ENCODE measurements around the gene CPVL. TPM values are rescaled to one million over a fixed set of nuclear protein-coding genes. Genes with fewer than 3 reads are reported as not detected.

CPVL gene
- total and polyA plus RNA-seq, 10 donors = 18.7 to 259 (median 130) TPM

- WGBS, 5 donors = 66 to 88% (median 78%) methylated on average over 2 of the region's 2 CpGs
- intact Hi-C loops (cut with DNase I; ENCODE audit: low total_unique reads) = no loop called here
- H3K4me1 ChIP-seq = peaks cover 0 to 26% (median 12%) of the 10 kb centered on the region in 6 donors
- no peaks in the 10 kb centered on the region for H3K36me3 ChIP-seq
- TF ChIP-seq CTCF (IDR thresholded peaks at IDR 0.05 in 8 of 11, conservative IDR thresholded peaks at IDR 0.05 in 3 of 11) = no peak
- TF ChIP-seq POLR2AphosphoS5 (IDR thresholded peaks at IDR 0.05) = no peak
- no peak for TF ChIP-seq POLR2A (IDR thresholded peaks at IDR 0.05)
- H3K27ac ChIP-seq = no peak overlapping the region
- no peak overlapping the region for H3K4me3 ChIP-seq
- peaks cover 0 to 17% (median 5%) of the 10 kb centered on the region in 7 donors for H3K27me3 ChIP-seq (replicated peaks in 1 of 7)
- H3K9me3 ChIP-seq = no peaks in the 10 kb centered on the region
- no peak for DNase-seq
These were observed 4.5 kb upstream of the CPVL start for GRCh38 chr7:29150856-29151255.

GRCh38 chr7:29149036-29149435, 2.7 kb upstream of the CPVL start:
- 80 to 89% (median 84%) methylated on average over 12 of the region's 12 CpGs for WGBS, 5 donors
- intact Hi-C loops (cut with DNase I; ENCODE audit: low total_unique reads) = no loop called here
- DNase-seq = no peak

GRCh38 chr7:29147821-29148220, 1.5 kb upstream of the CPVL start:
- Histone ChIP-seq H3K27me3 (replicated peaks in 1 of 7) (peaks cover 0 to 32% (median 5%) of the 10 kb centered on the region in 7 donors), H3K36me3 (no peaks in the 10 kb centered on the region), H3K9me3 (no peaks in the 10 kb centered on the region), H3K27ac (peak overlapping the region in 5 of 8 donors; percentile 21 to 83 (median 80)), H3K4me3 (peak overlapping the region in 2 of 8 donors; percentile 56 to 72), H3K4me1 (peaks cover 0 to 42% (median 15%) of the 10 kb centered on the region in 6 donors)
- DNase-seq = no peak
- 74 to 89% (median 81%) methylated on average over 4 of the region's 4 CpGs for WGBS, 5 donors
- intact Hi-C loops (cut with DNase I; ENCODE audit: low total_unique reads) = no loop called here
- TF ChIP-seq POLR2AphosphoS5 (IDR thresholded peaks at IDR 0.05) (peak in 1 of 3 donors; percentile 31), POLR2A (IDR thresholded peaks at IDR 0.05) (no peak)

More at GRCh38 chr7:29149036-29149435, 2.7 kb upstream of the CPVL start:
- TF ChIP-seq POLR2AphosphoS5 (IDR thresholded peaks at IDR 0.05) (no peak), POLR2A (IDR thresholded peaks at IDR 0.05) (no peak), CTCF (IDR thresholded peaks at IDR 0.05 in 8 of 11, conservative IDR thresholded peaks at IDR 0.05 in 3 of 11) (no peak)
- H3K4me3 ChIP-seq = no peak overlapping the region
- no peaks in the 10 kb centered on the region for H3K36me3 ChIP-seq
- no peaks in the 10 kb centered on the region for H3K9me3 ChIP-seq
- peak overlapping the region in 2 of 8 donors; percentile 28 to 82 for H3K27ac ChIP-seq
- H3K4me1 ChIP-seq = peaks cover 0 to 39% (median 15%) of the 10 kb centered on the region in 6 donors
- peaks cover 0 to 32% (median 5%) of the 10 kb centered on the region in 7 donors for H3K27me3 ChIP-seq (replicated peaks in 1 of 7)

- Histone ChIP-seq H3K27ac (peak overlapping the region in 6 of 8 donors; percentile 32 to 83 (median 77)), H3K36me3 (no peaks in the 10 kb centered on the region), H3K4me3 (peak overlapping the region; percentile 10 to 72 (median 44)), H3K9me3 (no peaks in the 10 kb centered on the region), H3K27me3 (replicated peaks in 1 of 7) (peaks cover 0 to 32% (median 5%) of the 10 kb centered on the region in 7 donors), H3K4me1 (peaks cover 0 to 42% (median 15%) of the 10 kb centered on the region in 6 donors)
- DNase-seq = no peak
- intact Hi-C loops (cut with DNase I; ENCODE audit: low total_unique reads) = no loop called here
- WGBS, 5 donors = 43 to 69% (median 60%) methylated on average over 14 of the region's 14 CpGs
- TF ChIP-seq POLR2A (IDR thresholded peaks at IDR 0.05) (no peak), CTCF (IDR thresholded peaks at IDR 0.05 in 8 of 11, conservative IDR thresholded peaks at IDR 0.05 in 3 of 11) (peak in 1 of 11 experiments; percentile 12), POLR2AphosphoS5 (IDR thresholded peaks at IDR 0.05) (peak in 1 of 3 donors; percentile 28)
These were observed 712 bp upstream of the CPVL start for GRCh38 chr7:29146888-29147609.
